Activated CD4-positive, alpha-beta T cell treated with anti-CD3 and anti-CD28 coated beads, Interleukin-2, amount 50 U/mL, for 48 hours (primary cell): ENCODE measurements around the gene TCIRG1.

Source experiments
- DNase-seq, 2 experiments: peaks; one replicate each; pipeline ENCODE4 v3.0.0-alpha.2; 2020

The TCIRG1 gene

DNA sequence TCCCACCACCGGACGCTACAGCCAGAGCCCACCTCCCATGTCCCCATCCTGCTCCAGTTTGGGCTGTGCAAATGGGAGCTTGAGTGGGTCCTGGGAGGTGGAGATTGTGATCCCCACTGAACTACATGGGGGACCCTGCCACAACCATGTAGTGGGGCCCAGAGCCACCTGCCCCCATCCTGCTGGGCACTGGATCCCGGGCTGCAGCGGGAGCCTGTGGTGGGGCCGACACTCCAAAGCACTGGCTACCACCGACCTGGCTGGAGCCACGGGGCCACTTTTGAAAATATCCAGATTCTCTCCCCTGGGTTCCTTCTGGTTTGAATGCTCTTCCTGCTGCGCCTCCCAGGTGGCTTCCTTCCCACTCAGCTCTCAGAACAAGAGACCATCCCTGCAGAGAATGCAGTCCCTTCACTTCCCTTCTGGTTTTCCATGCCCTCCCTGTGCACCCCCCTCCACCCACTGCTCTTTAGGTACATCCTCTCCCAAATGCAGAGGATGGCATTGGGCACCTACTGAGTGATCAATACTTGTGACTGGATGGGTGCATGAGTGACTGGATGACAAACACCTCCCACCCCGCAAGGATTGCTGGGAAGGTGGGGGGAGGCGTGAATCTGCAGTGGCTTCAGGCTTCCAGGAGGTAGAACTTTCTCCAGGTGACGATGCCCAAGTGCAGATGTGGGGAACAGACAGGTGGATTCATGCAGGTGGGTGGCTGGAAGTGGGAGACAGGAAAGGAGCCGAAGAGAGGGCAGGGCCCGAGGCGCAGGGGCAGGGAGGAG is 34.1 kb upstream of the TCIRG1 start:
- DNase-seq, result no peak

- no peak for DNase-seq
These were observed 32.1 kb upstream of the TCIRG1 start for GRCh38 chr11:68006606-68007166.

- DNase-seq, result no peak
These were observed 31.1 kb upstream of the TCIRG1 start for GRCh38 chr11:68007498-68008380.

DNA sequence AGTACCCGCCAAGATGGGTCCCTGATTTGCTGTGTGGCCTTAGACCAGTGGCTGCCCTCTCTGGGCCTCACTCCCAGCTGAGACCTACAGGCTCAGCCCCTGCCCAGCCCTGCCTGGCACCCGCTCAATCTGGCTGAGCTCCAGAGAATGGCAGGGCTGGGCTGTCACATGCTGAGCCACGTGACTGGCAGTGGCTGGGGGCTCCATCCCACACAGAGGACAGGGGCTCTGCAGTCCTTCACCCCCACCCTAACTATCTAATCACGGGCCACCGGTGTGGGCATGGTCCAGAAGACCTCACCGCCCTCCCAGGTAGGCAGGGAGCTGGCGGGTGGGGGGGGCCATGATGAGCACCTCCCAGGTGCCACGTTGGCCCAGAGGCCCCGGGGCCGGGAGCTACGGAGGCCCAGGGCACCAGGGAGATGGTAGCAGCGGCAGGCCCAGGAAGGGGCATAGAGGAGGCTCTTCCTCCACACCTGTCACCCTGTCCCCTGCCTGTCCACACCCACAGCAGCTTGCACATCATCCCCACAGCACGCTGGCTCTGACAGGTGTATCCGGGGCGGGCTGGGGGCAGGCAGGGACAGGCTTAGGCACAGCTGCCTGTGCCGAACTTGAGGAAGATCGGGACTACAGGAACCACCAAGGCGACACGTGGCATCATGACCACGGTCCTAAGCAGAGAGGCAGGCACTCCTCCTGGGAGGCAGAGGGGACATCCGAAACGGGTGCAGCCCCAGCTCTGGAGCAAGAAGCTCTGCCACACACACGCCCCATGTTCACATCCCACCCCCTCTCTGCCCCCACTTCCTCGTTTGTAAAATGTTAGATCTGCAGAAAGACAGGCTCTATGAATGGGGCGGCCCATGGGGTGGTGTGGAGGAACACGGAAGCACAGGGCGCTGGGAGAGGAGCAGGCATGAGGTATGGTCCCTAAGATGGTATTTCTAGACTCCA is 30.2 kb upstream of the TCIRG1 start:
- no peak for DNase-seq

GRCh38 chr11:68009391-68010089 is 29.3 kb upstream of the TCIRG1 start:
- DNase-seq, result no peak

- DNase-seq, result no peak
These were observed 28.5 kb upstream of the TCIRG1 start, which contains the start of gene ALDH3B1 for GRCh38 chr11:68010090-68011041. ALDH3B1 (plus strand) TSS chr11:68010327; CDS start chr11:68015298, 4,971 bp downstream.

DNA sequence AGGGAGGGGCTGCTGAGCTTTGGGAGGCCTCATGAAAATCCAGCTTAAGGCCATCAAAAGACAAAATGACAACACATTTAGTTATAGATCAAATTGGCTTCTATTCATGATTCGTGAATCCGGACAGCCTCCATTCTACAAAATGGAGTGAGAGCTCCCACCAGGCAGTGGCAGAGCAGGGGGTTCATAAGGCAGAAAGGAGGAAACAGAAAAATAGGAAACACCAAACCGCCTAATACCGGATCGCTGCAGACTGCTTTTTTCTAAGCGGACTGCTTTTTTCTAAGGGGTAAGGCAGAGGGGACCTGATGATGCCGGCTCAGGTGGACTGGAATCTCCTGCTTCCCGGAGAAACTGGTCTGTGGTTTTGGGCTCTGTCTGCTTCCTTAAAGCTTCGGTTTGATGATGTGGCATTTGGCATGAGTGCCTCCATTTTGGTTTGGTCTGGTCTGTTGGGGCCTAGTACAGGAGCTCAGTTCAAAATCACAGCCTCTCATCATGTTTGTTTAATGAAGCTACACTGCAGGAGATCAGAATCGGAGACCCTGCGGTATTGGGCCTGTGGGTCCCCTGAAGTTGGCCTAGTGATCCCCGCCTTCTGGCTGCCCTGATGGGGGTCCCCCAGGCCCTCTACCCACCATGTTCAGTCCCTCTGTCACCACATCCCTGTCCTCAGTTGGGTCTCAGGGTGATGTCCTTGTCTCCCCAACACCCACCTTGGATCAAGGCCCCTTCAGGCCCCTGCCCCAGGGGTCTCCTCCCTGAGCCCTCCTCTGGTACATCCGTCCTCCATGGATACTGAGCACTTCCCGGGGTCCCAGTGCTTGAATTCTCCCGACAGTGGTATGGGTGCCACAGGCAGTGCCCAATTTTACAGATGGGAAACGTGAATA is 27.5 kb upstream of the TCIRG1 start:
- DNase-seq, result no peak

DNA sequence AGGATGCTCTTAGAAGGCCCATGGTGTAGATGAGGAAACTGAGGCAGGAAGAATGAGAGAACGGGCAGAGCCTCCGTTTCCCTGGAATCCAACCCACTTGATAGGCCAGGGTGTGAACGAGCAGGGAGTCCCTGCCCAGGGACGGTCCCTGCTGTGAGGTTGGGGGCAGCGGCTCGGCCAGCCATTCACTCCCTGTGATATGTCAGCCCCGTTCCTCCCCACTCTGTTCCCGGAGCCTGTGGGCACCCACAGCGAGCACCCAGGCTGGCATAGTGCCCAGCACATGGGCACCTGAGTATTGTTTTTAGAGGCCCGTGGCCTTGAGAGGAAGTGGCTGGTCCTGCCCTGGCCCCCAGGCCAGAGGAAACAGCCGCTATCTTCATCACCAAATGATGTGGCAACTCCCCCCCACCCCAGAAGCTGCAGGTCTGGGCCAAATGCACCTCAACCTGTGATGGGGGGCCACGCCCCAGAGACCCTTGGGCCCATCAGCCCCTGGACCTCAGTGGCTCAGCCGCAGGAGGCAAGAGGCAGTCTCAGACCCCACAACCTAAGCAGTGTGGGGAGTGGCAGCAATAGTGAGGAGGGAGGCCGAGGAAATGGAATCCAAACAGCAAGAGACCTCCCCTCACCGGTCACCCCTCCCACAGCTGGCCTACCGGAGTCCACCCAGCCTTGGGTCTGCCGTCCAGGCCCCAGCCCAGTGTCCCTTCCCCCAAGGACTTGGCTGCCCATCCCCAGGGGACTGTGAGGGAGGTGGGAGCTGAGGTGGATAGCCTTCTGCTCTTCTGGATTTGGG is 26.6 kb upstream of the TCIRG1 start:
- no peak for DNase-seq

GRCh38 chr11:68012843-68013610 is 25.8 kb upstream of the TCIRG1 start:
- no peak for DNase-seq

DNA sequence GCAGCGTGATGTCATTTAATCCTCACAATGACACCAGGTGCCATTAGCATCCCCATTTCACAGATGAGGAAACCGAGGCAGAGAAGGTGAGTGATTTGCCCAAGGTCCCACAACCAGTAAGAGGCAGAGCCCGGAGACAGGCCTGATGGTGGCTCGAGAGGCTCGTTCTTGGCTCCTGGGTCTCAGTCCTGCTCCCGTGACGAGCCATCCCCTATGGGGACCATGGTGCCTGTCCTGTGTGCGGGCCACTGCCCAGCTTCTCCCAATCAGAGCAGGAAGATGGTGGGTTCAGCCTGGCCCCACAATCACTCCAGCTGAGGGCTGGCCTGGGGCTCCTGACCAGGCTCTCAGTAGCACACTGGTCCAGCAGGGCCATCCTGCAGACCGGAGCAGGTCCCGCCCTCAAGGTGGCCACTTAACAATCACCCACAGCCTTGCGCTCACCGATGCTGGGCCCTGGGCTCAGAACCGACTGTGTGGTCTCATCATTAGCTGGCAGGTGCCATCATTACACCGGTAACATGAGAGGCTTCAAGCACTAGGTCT is 25.1 kb upstream of the TCIRG1 start:
- DNase-seq, result no peak

DNA sequence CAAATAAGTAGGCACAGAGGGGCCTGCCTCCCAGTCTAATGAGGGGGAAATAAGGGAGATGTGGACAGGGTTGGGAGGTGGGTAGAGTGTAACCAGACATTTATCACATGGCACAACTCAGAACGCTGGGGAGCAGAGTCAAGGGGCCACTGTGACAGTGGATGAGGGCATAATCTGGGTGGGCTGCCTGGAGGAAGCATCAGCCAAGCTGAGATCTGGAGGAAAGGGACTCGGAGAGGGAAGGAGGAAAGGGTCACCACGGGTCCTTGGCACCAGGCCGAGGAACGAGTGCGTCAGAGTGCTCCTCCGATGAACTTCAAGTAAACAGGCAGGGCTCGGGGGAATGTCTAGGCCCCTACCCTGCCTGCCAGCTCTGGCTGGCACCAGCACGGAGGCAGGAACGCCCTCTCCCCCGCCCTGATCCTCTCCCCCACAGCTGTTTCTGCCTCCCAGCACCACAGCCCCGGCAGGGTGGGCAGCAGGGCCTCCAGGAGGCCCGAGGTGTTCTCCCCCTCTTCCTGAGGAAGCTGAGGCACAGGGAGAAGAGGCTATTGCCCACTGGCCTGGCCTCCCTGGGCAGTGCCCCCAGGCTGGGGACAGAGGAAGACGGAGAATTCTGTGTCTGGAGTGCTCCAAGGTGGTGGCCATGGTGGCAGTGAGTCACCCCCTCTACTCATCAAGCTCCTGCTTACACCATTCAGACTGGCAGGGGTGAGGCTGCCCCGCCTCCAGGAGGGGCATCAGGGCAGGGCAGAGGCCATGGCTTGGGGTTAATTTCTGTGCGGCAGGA is 24.5 kb upstream of the TCIRG1 start:
- no peak for DNase-seq

DNA sequence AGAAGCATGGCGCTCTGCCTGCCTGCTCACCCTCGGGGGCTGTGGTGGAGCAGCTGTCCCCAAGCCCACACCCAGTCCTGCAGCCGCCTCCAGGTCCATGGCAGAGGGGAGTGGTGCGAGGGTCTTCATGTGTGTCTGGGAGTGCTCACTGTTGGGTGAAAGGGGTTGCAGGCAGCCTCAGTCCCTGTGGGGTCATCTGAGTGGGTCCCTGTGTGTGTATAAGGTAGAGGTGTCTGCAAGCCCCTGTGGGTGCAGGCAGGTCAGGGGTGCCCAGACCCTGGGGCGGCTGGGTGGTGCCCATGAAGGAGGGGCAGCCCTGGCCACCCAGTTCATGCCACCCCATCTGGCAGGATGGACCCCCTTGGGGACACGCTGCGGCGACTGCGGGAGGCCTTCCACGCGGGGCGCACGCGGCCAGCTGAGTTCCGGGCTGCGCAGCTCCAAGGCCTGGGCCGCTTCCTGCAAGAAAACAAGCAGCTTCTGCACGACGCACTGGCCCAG is 23.8 kb upstream of the TCIRG1 start:
- no peak for DNase-seq

DNA sequence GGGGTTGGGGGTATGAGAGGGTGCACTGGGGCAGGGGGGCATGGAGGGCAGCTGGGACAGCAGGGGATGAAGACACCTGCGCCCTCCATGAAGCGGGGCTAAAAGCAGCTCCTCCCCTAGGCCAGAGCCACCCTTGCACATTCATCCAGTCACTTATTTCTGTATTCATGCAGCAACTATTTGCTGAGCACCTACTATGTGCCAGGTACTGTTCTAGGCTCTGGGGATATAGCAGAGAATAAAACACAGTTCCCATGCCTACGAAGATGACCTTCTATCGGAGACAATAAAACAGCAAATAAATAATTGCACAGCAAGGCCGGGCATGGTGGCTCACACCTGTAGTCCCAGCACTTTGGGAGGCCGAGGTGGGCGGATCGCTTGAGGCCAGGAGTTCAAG is 23.4 kb upstream of the TCIRG1 start:
- DNase-seq, result no peak

DNA sequence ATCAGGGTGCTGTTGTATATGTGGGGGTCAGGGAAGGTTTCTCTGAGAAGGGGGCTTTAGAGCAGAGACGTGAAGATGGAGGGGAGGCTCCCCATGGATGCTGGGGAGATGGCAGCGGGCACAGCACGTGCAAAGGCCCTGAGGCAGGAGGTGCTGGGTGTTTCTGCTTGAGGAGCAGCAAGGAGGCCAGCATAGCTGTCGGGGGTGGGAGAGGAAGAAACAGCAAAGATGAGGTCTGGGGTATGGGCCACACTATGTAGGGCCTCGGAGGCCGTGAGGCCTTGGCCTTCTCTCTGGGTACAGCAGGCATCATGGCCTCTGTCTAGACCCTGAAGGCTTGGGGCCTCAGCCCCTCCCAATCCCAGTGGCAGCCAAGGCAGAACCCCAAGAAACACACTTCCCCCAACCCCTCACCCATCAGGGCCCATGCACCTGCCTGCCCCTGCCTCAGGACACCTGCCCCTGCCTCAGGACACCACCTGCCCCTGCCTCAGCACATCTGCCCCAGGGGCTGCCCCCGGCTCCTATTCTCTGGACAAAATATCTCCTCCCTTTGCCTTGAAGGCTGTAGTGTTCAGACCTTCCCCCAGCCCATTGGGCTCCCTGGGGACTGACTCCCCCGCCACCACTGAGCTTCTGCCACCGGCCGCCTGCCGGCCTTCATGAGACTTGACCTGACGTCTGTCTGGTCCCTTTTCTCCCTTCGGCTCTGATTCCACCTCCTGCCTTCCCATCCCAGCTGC is 22.5 kb upstream of the TCIRG1 start:
- DNase-seq, result no peak
